Esophagus (tissue), 2 donors: ENCODE measurements around the gene F10. TPM values are rescaled to one million over a fixed set of nuclear protein-coding genes. Genes with fewer than 3 reads are reported as not detected.

Source experiments
- H3K27ac ChIP-seq, 2 donors: one replicate each; pipeline ENCODE4 v1.5.1; 2013; ENCODE audit warnings: low read depth in 2 of 2, mild to moderate bottlenecking in 2 of 2, inconsistent platforms in 1 of 2, low read length in 1 of 2, moderate library complexity in 1 of 2
- H3K27me3 ChIP-seq, 2 donors: one replicate each; pipeline ENCODE4 v1.6.1; 2013; ENCODE audit warnings: low read length in 2 of 2, control low read depth in 1 of 2, mild to moderate bottlenecking in 1 of 2; ENCODE audit not compliant: insufficient read depth in 2 of 2, control insufficient read depth in 1 of 2
- H3K36me3 ChIP-seq, 2 donors: one replicate each; pipeline ENCODE4 v1.6.1; 2013; ENCODE audit warnings: low read length in 1 of 2; ENCODE audit not compliant: control insufficient read depth in 2 of 2, insufficient read depth in 2 of 2
- H3K4me1 ChIP-seq, 2 donors: one replicate each; pipeline ENCODE4 v1.6.1; 2013; ENCODE audit warnings: low read length in 1 of 2; ENCODE audit not compliant: control insufficient read depth in 2 of 2, insufficient read depth in 2 of 2
- H3K4me3 ChIP-seq, 2 donors: one replicate each; pipeline ENCODE4 v1.5.1; 2013; ENCODE audit warnings: low read length in 2 of 2, mild to moderate bottlenecking in 2 of 2, low read depth in 1 of 2, moderate library complexity in 1 of 2
- H3K9me3 ChIP-seq, 2 donors: one replicate each; pipeline ENCODE4 v1.6.1; 2013; ENCODE audit warnings: mild to moderate bottlenecking in 2 of 2, low read depth in 1 of 2, low read length in 1 of 2, moderate library complexity in 1 of 2; ENCODE audit not compliant: control insufficient read depth in 2 of 2, insufficient read depth in 1 of 2
- WGBS, 2 donors: extraction: QIAGEN DNeasy Blood & Tissue Kit; methylation state at CpG; one replicate each; pipeline ENCODE4 v1.1.7; 2013; 5-methylcytosine and 5-hydroxymethylcytosine counted together
- polyA plus RNA-seq, 2 donors: library from polyadenylated mRNA; stranded (reverse); fragments of 200-250 nt; gene quantifications; one replicate each; pipeline ENCODE4 v1.2.3, GENCODE V29; 2013
- donor health status: healthy with polysubstance abuse.
- donor health status: Bipolar disorder and iron deficiency.

The F10 gene
- polyA plus RNA-seq, 2 donors: 1.6 to 4.5 TPM

DNA sequence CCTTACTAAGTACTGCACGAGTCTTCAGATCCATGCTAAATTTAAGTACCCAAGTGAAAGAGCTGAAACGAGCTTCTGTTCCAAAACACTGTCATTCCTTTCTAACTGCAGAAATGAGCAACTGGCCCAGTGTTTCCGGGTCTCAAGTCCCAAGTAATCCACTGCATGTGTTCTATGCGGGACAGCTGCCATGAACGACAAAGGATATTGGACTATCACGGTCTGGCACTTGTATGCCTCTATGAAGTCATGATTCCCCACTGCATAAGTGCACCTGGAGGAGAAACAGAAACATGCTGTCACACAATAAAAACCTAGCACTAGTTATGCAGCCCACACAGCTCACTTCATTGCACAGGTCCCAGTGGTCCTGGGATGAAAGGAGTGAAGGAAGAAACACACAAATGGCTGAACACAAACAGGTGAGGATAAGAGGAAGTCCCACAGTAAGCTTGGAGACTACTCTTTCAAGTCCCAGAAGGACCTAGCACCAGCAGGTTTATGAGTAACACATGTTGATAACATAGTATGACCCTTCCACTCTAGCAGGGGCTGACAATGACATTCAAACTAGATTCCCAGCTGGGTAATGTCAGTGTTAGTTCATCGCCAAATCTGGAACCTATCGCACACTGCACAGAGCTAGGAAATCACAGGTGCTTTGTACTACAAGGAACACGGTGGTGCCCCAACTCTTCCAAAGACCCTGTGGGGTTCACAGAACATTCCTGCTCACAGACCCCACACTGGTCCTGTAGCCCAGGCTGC lies 74.6 kb downstream of the F10 start:
- peaks cover 23% of the 10 kb centered on the region in 2 donors for H3K36me3 ChIP-seq
- WGBS, 2 donors: 89 to 91% methylated on average over 9 of the region's 9 CpGs

More for the DNA sequence above, 74.6 kb downstream of the F10 start:
- no peak overlapping the region for H3K4me3 ChIP-seq
- no peak overlapping the region for H3K27ac ChIP-seq
- H3K4me1 ChIP-seq: no peaks in the 10 kb centered on the region
- H3K27me3 ChIP-seq: no peaks in the 10 kb centered on the region
- no peaks in the 10 kb centered on the region for H3K9me3 ChIP-seq

Other genes starting within 250 kb of the F10 start
- 10 to 100 TPM; 10.9 to 19.4 TPM for gene MCF2L, start 153.6 kb upstream of the F10 start, polyA plus RNA-seq
- gene F7, start 17.0 kb upstream of the F10 start, polyA plus RNA-seq: under 1 TPM in 1 of 2 donors, not detected in 1; 0.01 TPM
- gene PROZ, start 35.8 kb downstream of the F10 start, polyA plus RNA-seq: not detected
- gene PCID2, start 85.9 kb downstream of the F10 start, polyA plus RNA-seq: 10 to 100 TPM; 17.8 to 20.7 TPM
- gene CUL4A, start 86.8 kb downstream of the F10 start, polyA plus RNA-seq: 10 to 100 TPM; 21.0 to 31.2 TPM
- 10 to 100 TPM; 45.5 to 71.5 TPM for gene LAMP1, start 174.4 kb downstream of the F10 start, polyA plus RNA-seq
- 10 to 100 TPM; 13.9 to 15.8 TPM for gene GRTP1, start 241.3 kb downstream of the F10 start, polyA plus RNA-seq